HG02610 (cell line): ENCODE results near the gene SSX2.
"Not testable (repeated sequence)": the region's sequence is repeated elsewhere in the genome, so short reads cannot be mapped to it uniquely, and the experiment has no call there.

Experiments used
- ATAC-seq: cut with Tn5 transposase; IDR thresholded peaks from one replicate; pipeline ENCODE4 v1.9.1; 2021; ENCODE audit warnings: mild to moderate bottlenecking, moderate library complexity; ENCODE audit not compliant: unreplicated experiment

Gene SSX2

GRCh38 chrX:52707078-52707477 lies at the start of gene SSX2:
TSS of gene SSX2 (minus strand) at chrX:52707178. CDS start at chrX:52705749, 1,429 bp downstream.
- ATAC-seq, result not testable (repeated sequence)

- ATAC-seq, result not testable (repeated sequence)
Measured at GRCh38 chrX:52750952-52751351, 44.0 kb upstream of the SSX2 start, which contains the start of gene SSX2B. TSS of gene SSX2B (plus strand) at chrX:52751252. CDS start at chrX:52752681, 1,429 bp downstream.

GRCh38 chrX:52692034-52692433 lies 14.9 kb downstream of the SSX2 start:
- ATAC-seq, result not testable (repeated sequence)

- ATAC-seq, result not testable (repeated sequence)
Measured at GRCh38 chrX:52662218-52662617, 44.8 kb downstream of the SSX2 start.

- not testable (repeated sequence) for ATAC-seq
Measured at GRCh38 chrX:52655475-52655874, 51.5 kb downstream of the SSX2 start.

- ATAC-seq, result not testable (repeated sequence)
Measured at GRCh38 chrX:52654800-52655199, 52.2 kb downstream of the SSX2 start, which contains the start of gene SSX7. TSS of gene SSX7 (minus strand) at chrX:52654900. CDS start at chrX:52653472, 1,428 bp downstream.

GRCh38 chrX:52650676-52651075 lies 56.3 kb downstream of the SSX2 start:
- not testable (repeated sequence) for ATAC-seq

- ATAC-seq, result not testable (repeated sequence)
Measured at GRCh38 chrX:52648956-52649355, 58.0 kb downstream of the SSX2 start.
